HG02973 (cell line): ENCODE results near the gene SLCO1A2.
"Not testable (repeated sequence)": the region's sequence is repeated elsewhere in the genome, so short reads cannot be mapped to it uniquely, and the experiment has no call there.

Experiments
- ATAC-seq: cut with Tn5 transposase; IDR thresholded peaks from one replicate; pipeline ENCODE4 v1.9.1; 2021; ENCODE audit warnings: moderate library complexity; ENCODE audit not compliant: unreplicated experiment

The SLCO1A2 gene

GRCh38 chr12:21334771-21335325, at the start of gene SLCO1A2:
SLCO1A2 (minus strand) TSS chr12:21334917; CDS start chr12:21334647, 270 bp downstream.
- ATAC-seq = no peak

DNA sequence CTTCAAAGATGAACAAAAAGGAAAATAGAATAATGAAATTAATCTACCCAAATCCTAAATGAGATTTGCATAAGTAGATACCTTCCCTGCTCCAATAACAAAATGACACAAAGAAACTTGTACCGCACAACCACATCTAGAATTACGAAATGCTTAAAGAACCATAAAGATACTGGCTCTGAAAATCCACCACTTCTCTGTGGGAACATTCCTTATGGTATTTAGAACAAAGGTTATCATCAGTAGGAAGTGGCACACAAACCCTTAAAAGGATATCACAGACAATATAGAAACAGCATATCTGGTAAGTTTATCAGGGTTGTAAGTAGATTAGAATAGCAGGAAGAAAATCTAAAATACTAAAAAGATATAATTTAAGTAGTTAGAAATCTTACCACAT, 49.5 kb upstream of the SLCO1A2 start:
- ATAC-seq = no peak

DNA sequence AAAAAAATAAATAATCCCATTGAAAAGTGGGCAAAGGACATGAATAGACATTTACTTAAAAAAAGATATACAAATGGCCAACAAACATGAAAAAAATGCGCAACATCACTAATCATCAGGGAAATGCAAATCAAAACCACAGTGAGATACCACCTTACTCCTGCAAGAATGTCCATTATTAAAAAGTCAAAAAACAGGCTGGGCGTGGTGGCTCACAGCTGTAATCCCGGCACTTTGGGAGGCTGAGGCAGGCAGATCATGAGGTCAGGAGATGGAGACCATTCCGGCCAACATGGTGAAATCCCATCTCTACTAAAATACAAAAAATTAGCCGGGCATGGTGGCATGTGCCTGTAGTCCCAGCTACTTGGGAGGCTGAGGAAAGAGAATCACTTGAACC, 46.6 kb upstream of the SLCO1A2 start:
- ATAC-seq = not testable (repeated sequence)

DNA sequence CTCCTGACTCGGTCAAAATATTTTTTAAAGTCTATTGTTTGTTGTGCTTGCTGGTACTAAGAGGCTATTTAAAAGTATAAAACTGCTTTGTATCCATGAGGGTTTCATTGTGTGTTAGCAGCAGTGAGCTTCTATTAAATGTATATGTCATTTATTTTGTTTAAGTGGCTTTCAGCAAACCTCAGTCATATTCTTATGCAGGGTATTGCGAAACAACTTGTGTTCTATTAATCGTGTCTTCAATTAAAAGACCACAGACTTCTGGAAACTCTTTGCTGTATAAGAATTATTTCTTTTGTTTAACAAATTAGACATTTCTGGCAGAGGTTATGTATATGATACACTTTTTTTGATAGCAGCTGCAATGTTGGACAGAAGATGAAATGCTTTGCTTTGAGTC, 44.5 kb upstream of the SLCO1A2 start:
- ATAC-seq = no peak

GRCh38 chr12:21372602-21373001, 37.9 kb upstream of the SLCO1A2 start, which contains the start of gene IAPP:
IAPP (plus strand) TSS chr12:21372902; CDS start chr12:21373352, 450 bp downstream.
- no peak for ATAC-seq

- ATAC-seq = no peak
Observed at GRCh38 chr12:21370845-21371449, 36.2 kb upstream of the SLCO1A2 start.

- no peak for ATAC-seq
Observed at GRCh38 chr12:21369141-21369980, 34.6 kb upstream of the SLCO1A2 start.

DNA sequence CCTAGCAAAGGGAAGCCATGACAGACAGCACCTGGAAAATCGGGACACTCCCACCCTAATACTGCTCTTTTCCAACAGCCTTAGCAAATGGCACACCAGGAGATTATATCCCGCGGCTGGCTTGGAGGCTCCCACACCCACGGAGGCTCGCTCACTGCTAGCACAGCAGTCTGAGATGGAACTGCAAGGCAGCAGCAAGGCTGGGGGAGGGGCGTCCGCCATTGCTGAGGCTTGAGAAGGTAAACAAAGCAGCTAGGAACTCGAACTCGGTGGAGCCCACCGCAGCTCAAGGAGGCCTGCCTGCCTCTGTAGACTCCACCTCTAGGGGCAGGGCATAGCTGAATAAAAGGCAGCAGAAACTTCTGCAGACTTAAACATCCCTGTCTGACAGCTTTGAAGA, 25.9 kb upstream of the SLCO1A2 start:
- not testable (repeated sequence) for ATAC-seq

DNA sequence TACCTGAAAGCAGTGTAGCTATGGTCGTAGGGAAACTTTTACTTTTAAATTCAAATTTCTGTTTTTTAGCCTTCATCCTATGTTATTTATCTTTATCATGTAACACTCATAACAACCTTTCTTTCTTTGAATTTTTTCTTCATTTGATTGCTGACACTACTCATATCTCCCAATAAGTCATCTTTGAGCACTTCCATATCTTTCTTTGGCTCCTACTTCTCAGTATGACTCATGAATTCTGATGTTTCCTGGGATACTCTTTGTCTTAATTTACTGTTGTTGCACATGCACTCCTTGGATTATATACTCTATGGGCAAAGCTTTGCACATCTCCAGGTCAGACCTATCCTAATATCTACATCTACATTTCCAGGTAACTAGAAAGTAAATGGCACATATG, 19.9 kb upstream of the SLCO1A2 start:
- ATAC-seq = no peak

DNA sequence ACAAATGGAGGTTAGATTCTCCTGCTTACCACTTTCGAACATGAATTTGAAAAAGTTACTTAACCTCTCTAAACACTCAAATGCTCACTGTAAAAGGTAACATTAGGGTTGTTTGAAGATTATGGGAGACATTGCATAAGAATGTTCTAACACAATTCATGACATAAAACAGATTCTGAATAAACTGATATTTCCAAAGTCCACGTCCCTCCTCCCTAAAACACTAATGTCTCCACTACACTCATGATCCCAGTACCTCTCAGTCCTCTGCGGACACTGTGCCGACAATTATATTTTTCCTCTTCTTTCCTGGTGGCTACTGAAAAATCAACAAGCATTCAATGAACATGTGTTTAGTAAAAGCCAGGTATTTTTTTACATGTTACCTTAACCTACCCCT, 19.2 kb upstream of the SLCO1A2 start:
- ATAC-seq = no peak

GRCh38 chr12:21353487-21353886, 18.8 kb upstream of the SLCO1A2 start:
- no peak for ATAC-seq

GRCh38 chr12:21350975-21351374, 16.3 kb upstream of the SLCO1A2 start:
- no peak for ATAC-seq

GRCh38 chr12:21346542-21347205, 12.0 kb upstream of the SLCO1A2 start:
- ATAC-seq = no peak

GRCh38 chr12:21343636-21344035, 8.9 kb upstream of the SLCO1A2 start:
- ATAC-seq = no peak

- ATAC-seq = no peak
Observed at GRCh38 chr12:21341769-21342168, 7.1 kb upstream of the SLCO1A2 start.

- ATAC-seq = no peak
Observed at GRCh38 chr12:21340403-21340802, 5.7 kb upstream of the SLCO1A2 start.

- no peak for ATAC-seq
Observed at GRCh38 chr12:21339921-21340320, 5.2 kb upstream of the SLCO1A2 start.

- no peak for ATAC-seq
Observed at GRCh38 chr12:21337959-21338744, 3.4 kb upstream of the SLCO1A2 start.

DNA sequence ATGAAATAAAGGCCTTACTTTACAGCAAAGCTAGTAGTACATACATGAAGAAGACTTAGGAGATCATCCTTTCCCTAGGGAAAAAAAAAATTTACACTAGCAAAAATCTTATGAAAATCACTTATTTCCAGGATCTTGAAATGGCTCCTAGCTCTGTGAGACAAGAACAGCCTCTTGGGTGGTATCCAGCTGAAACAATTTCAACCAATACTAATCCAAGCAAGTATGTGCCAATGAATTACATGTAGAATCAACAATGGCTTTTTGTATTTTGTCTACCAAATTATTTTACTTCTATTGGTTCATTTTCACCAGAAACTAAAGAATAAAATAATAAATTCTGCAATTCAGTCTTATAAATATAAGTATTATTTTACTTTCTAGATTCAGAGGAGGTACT, 2.7 kb upstream of the SLCO1A2 start:
- no peak for ATAC-seq

- ATAC-seq = no peak
Observed at GRCh38 chr12:21336656-21337055, 1.9 kb upstream of the SLCO1A2 start.
